ENCODE results near the gene PINK1. TPM values are rescaled to one million over a fixed set of nuclear protein-coding genes. Genes with fewer than 3 reads are reported as not detected.
"Not testable (repeated sequence)": the region's sequence is repeated elsewhere in the genome, so short reads cannot be mapped to it uniquely, and the experiment has no call there.

The PINK1 gene
- total RNA-seq, 2 donors from 2014 or later: 173 to 174 TPM

DNA sequence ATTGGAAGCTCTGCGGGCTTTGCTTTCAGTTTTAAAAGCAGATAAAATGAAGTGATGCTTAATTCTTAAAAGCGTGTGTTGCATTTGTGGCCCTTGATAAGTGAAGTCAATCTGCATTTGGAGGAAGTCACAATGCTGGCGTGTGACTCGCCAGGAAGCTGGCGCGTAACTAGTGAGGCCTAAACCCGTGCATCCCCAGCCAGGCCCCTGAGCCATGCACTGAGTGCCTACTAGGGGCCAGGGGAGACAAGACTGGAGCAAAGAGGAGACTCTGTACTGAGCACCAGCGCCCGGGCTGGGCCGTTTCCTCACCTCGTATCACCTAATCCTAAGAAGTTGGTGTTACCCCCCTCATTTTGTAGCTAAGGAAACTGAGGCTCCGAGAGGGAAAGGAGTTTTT is 32.5 kb downstream of the PINK1 start:
- Histone ChIP-seq H3K4me1 (peaks cover 0 to 9% of the 10 kb centered on the region in 2 donors), H3K27me3 (no peaks in the 10 kb centered on the region), H3K9me3 (no peaks in the 10 kb centered on the region), H3K36me3 (no peaks in the 10 kb centered on the region), H3K27ac (peak overlapping the region; percentile 30 to 31), H3K4me3 (no peak overlapping the region)
- no peak for DNase-seq (ENCODE audit: low spot score)
- TF ChIP-seq, protein P1, sequence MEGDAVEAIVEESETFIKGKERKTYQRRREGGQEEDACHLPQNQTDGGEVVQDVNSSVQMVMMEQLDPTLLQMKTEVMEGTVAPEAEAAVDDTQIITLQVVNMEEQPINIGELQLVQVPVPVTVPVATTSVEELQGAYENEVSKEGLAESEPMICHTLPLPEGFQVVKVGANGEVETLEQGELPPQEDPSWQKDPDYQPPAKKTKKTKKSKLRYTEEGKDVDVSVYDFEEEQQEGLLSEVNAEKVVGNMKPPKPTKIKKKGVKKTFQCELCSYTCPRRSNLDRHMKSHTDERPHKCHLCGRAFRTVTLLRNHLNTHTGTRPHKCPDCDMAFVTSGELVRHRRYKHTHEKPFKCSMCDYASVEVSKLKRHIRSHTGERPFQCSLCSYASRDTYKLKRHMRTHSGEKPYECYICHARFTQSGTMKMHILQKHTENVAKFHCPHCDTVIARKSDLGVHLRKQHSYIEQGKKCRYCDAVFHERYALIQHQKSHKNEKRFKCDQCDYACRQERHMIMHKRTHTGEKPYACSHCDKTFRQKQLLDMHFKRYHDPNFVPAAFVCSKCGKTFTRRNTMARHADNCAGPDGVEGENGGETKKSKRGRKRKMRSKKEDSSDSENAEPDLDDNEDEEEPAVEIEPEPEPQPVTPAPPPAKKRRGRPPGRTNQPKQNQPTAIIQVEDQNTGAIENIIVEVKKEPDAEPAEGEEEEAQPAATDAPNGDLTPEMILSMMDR (IDR thresholded peaks at IDR 0.05): no peak

DNA sequence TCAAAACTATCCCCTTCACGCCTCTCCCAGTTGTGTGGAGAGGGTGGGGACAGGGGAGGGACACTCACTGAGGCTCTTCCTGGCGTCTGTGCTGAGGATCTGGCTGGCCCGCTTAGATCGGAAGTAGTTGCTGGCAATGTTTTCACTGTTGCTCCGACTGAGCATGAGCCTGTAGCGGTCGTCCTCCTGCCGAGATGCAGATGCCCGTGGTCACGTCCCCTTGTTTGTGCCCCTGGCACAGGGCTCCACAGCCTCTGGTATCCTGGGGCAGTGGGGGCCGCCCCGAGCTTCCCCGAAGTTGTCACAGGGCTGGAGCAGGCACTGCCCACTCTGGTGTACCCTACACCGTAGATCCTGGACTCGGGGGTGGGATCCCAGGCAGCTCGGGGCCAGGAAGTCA is 32.9 kb downstream of the PINK1 start:
- H3K4me3 ChIP-seq: no peak overlapping the region
- H3K36me3 ChIP-seq: no peaks in the 10 kb centered on the region
- DNase-seq (ENCODE audit: low spot score): no peak
- H3K27me3 ChIP-seq: no peaks in the 10 kb centered on the region
- peaks cover 0 to 8% of the 10 kb centered on the region in 2 donors for H3K4me1 ChIP-seq
- H3K9me3 ChIP-seq: no peaks in the 10 kb centered on the region
- TF ChIP-seq, protein P1 (IDR thresholded peaks at IDR 0.05): no peak
- peak overlapping the region; percentile 30 to 31 for H3K27ac ChIP-seq

GRCh38 chr1:20666804-20667203 is 33.5 kb downstream of the PINK1 start:
- Histone ChIP-seq H3K27ac (peak overlapping the region; percentile 30 to 31), H3K4me1 (peaks cover 0 to 7% of the 10 kb centered on the region in 2 donors), H3K9me3 (no peaks in the 10 kb centered on the region), H3K36me3 (no peaks in the 10 kb centered on the region), H3K4me3 (no peak overlapping the region), H3K27me3 (no peaks in the 10 kb centered on the region)
- DNase-seq (ENCODE audit: low spot score): no peak
- TF ChIP-seq, protein P1 (IDR thresholded peaks at IDR 0.05): no peak

- TF ChIP-seq, protein P1 (IDR thresholded peaks at IDR 0.05): no peak
- DNase-seq (ENCODE audit: low spot score): no peak
- no peaks in the 10 kb centered on the region for H3K27me3 ChIP-seq
- H3K4me1 ChIP-seq: no peaks in the 10 kb centered on the region
- no peaks in the 10 kb centered on the region for H3K36me3 ChIP-seq
- no peaks in the 10 kb centered on the region for H3K9me3 ChIP-seq
- no peak overlapping the region for H3K4me3 ChIP-seq
- no peak overlapping the region for H3K27ac ChIP-seq
These were observed 35.3 kb downstream of the PINK1 start for GRCh38 chr1:20668581-20668980.

GRCh38 chr1:20670936-20671335 is 37.7 kb downstream of the PINK1 start:
- TF ChIP-seq, protein P1 (IDR thresholded peaks at IDR 0.05): no peak
- Histone ChIP-seq H3K4me1 (no peaks in the 10 kb centered on the region), H3K27me3 (no peaks in the 10 kb centered on the region), H3K9me3 (no peaks in the 10 kb centered on the region), H3K4me3 (no peak overlapping the region), H3K36me3 (no peaks in the 10 kb centered on the region), H3K27ac (no peak overlapping the region)
- DNase-seq (ENCODE audit: low spot score): no peak

DNA sequence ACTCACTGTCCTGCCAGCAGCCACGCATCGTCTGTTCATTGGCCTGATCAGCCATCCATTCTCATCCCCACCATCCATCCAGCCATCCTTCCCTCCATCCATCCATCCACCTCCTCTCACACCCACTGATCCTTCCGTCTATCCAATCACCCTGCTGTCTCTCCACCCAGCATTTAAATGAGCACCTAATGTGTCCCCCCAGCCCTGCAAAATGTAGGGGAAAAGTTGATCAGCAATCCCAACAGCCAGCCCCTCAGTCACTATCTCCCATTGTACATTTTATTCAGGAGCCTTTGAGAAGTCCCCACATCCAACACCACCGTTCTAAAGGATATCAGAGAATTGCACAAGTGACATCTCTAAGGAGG is 39.0 kb downstream of the PINK1 start:
- H3K27ac ChIP-seq: no peak overlapping the region
- no peaks in the 10 kb centered on the region for H3K4me1 ChIP-seq
- no peaks in the 10 kb centered on the region for H3K9me3 ChIP-seq
- H3K4me3 ChIP-seq: no peak overlapping the region
- DNase-seq (ENCODE audit: low spot score): no peak
- H3K36me3 ChIP-seq: no peaks in the 10 kb centered on the region
- no peaks in the 10 kb centered on the region for H3K27me3 ChIP-seq
- TF ChIP-seq, protein P1 (IDR thresholded peaks at IDR 0.05): no peak

- H3K9me3 ChIP-seq; H3K27ac ChIP-seq; H3K36me3 ChIP-seq; DNase-seq (ENCODE audit: low spot score); H3K4me1 ChIP-seq; H3K4me3 ChIP-seq; H3K27me3 ChIP-seq: not testable (repeated sequence)
These were observed 40.4 kb downstream of the PINK1 start for GRCh38 chr1:20673626-20674025.
